GM18520 (cell line): ENCODE results near the gene FAM50A.
"Not testable (repeated sequence)": the region's sequence is repeated elsewhere in the genome, so short reads cannot be mapped to it uniquely, and the experiment has no call there.

Source experiments
- ATAC-seq: cut with Tn5 transposase; IDR thresholded peaks from one replicate; pipeline ENCODE4 v1.9.1; 2021; ENCODE audit not compliant: unreplicated experiment

Gene FAM50A

DNA sequence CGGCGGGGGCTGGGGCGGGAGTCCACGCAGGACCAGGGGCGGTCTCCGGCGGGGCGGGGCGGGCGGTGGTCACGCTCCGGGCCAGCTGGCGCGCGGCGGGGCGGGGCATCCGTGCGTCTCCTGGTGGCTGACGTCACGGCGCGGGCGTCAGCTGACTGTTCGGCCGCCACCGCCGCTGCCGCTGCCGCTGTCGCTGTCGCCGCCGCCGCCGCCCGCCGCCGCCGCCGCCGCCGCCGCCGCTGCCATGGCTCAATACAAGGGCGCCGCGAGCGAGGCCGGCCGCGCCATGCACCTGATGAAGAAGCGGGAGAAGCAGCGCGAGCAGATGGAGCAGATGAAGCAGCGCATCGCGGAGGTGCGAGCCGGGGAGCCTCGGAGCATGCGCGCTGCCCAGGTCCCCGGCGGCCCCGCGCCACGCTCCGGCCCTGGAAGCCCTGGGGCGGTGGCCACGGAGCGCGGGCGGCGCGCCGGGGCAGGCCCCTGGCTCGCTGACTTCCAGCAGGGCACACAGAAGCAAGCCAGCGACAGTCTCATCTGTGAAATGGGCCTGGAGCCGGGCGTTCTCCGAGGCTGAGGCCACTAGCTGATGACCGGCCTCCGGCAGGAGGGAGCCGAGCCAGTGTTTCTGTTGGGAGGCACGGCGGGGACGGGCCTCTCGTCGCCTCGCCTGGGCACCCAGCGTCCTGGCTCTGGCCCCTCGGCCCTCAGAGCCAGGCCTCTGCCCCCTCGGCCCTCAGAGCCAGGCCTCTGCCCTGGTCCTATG is at the start of gene FAM50A:
FAM50A (plus strand) TSS at position 150 of the 763 bp plus-strand sequence; CDS start at position 245, 95 bp downstream.
- ATAC-seq, result peak; percentile 76

DNA sequence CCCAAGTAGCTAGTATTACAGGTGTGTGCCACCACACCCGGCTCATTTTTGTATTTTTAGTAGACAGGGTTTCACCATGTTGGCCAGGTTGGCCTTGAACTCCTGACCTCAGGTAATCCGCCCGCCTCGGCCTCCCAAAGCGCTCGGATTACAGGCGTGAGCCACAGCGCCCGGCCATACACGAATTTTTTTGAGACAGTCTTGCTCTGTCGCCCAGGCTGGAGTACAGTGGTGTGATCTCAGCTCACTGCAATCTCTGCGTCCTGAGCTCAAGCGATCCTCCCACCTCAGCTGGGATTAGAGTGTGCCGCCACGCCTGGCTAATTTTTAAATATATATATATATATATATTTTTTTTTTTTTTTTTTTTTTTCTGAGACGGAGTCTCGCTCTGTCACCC is 47.6 kb upstream of the FAM50A start:
- not testable (repeated sequence) for ATAC-seq

DNA sequence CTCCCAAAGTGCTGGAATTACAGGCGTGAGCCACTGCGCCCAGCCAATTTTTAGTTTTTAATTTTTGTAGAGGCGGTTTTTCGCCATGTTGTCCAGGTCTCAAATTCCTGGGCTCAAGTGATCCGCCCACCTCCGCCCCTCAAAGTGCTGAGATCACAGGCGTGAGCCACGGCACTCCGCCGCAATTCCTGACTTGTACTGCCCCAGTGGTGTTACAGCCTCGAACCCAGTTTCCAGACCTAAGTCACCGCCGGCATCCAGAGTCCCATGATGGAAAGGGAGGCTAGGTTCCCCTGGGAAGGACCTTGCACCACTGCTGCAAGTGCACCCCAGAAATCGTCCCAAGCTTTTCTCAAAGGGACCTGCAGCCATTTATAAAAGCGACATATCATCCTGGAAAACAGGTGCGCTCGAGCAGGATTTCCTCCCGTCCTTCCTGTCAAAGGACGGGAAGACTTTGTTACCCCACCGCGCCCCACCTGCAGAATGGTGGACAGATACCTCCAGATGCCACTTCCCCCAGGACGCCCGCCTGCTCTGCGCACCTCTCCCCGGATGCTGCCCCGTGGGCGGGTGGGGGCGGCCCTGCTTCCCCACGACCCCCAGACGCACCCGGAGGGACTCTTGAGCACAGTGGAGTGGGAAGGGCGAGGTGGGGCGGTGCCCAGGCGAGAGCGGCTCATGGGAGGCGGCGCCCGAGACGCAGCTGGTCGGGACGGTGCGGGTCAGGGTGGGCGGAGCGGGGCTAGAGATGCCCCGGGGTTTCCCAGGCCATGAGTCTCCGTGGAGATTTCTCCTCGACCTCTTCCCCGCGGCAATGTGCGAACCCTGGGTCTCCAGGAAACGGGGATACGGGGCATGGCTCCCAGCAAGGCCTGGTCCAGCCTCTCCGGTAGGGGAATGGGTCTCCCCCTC is 46.7 kb upstream of the FAM50A start:
- ATAC-seq, result peak; percentile 29

DNA sequence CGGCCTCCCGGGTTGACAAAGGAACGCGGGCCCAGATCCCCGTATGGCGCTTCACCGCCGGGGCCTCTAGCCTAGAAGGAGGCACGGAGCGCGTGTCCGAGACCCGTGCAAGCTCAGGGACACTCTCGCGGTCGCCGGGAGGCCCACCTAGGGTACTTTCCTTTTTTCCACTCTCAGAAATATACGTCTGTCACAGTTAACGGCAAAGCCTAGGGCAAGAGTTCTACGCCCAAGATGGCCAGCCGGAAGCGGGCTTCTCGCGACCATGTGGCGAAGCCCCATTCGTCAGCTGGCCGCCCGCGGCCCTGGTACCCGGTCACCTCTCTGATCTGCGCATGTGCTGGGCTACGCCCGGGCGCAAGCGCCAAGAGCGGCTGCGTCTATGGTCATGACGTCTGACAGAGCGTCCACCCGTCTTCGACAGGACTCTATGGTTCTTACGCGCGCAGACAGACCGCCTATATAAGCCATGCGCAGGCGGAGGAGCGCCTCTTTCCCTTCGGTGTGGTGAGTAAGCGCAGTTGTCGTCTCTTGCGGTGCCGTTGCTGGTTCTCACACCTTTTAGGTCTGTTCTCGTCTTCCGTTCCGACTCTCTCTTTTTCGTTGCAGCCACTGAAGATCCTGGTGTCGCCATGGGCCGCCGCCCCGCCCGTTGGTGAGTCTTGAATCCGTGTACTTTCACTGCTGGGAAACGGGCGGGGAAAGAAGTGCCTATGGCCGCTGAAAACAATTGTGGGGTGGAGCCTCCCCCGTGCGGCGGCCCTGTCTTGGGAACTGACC is 45.9 kb upstream of the FAM50A start, which contains the start of gene RPL10:
RPL10 (plus strand) TSS at position 490 of the 780 bp plus-strand sequence; CDS start at position 633, 143 bp downstream.
- peak; percentile 79 for ATAC-seq

DNA sequence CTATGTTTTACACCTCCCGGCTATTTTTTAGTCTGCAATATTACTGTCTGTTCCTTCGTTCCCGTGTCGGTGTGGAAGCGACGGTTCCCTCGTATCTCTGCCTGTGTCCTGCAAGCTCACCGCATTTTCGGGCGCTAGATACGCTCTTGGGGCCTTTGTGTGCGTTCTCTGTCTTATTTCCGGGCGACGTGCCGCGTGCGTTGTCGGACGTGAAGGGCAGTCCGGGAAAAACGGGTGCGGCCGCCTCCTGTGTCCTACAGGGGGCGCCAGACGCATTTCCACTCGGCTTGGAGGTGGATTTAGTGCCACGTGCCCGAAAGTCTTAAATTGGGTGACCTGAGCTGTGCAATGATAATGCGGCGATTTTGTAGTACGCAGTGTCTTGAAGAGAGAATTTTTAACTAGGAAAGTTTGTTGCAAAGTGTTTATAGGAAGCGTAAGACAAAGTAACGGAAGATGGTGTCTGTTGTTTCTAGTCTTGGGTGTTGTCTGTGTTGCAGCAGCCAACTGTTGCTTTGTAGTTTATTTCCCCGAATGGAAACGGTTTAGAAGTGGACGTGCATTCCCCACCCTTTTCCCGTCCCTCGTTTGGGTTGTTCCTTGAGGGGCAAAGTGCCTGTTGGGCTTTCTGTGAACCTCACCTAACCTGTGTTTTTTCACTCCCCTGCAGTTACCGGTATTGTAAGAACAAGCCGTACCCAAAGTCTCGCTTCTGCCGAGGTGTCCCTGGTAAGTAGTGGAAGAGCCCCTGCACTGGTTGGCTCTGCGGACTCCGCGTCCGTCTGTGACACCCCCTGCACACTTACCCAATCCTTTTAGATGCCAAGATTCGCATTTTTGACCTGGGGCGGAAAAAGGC is 45.0 kb upstream of the FAM50A start:
- ATAC-seq, result no peak

GRCh38 chrX:154399527-154400368 is 44.2 kb upstream of the FAM50A start:
- ATAC-seq, result no peak

GRCh38 chrX:154400369-154400817 is 43.5 kb upstream of the FAM50A start:
- ATAC-seq, result not testable (repeated sequence)

- ATAC-seq, result no peak
Measured at GRCh38 chrX:154401045-154401799, 42.7 kb upstream of the FAM50A start.

DNA sequence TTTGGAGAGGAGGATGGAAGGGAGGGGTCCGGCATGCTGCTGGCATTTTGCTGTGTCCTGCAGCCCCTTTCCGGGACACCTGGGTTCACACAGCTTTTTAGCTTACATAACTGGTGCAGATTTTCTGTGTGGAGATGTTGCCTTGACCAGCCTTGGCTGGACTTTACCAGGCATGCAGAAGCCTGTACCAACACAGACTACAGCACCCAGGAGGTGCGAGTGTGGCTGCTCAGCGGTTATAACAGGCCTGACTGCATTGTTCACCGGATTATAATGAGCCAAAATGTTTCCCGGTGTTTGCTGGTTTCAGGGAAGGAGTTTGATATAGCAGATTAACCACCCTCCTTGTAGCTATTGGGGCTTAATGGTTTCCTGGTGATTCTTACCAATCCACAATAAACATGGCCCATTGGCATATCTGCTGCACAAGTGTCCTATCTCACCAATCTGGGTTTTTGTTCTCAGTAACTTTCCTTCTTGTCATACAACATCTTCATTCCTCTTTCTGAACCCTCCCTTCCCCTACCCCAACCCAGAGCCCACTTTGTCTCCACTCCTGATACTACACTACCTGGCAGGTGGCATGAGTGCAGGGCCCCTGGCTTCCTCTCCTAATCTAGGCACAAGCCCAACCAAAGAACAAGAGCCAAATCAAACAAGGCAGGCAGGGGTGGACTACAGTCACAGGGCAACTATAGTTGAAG is 41.9 kb upstream of the FAM50A start:
- no peak for ATAC-seq

GRCh38 chrX:154402622-154403127 is 41.3 kb upstream of the FAM50A start:
- ATAC-seq, result no peak

GRCh38 chrX:154403192-154403591 is 40.7 kb upstream of the FAM50A start:
- no peak for ATAC-seq

- ATAC-seq, result no peak
Measured at GRCh38 chrX:154403858-154404257, 40.1 kb upstream of the FAM50A start.

GRCh38 chrX:154404625-154405192 is 39.2 kb upstream of the FAM50A start:
- no peak for ATAC-seq

- no peak for ATAC-seq
Measured at GRCh38 chrX:154408659-154409221, 35.2 kb upstream of the FAM50A start.

GRCh38 chrX:154409222-154409871 is 34.6 kb upstream of the FAM50A start, which contains the start of gene DNASE1L1:
TSS of gene DNASE1L1 (minus strand) at chrX:154409254. CDS start at chrX:154405568, 3,686 bp downstream.
- ATAC-seq, result no peak

DNA sequence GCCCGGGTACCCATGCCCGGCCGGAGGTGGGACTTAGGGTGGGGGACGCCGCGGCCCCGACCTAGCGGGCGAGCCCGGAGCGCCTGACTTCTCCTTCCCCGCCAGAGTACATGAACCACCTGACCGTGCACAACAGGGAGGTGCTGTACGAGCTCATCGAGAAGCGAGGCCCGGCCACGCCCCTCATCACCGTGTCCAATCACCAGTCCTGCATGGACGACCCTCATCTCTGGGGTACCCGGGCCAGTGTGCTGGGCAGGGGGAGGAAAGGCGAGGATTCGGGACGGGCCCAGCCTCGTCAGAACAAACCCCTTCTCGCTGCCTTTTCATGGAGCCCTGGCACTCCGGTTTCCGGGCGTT is 32.0 kb upstream of the FAM50A start:
- peak; percentile 35 for ATAC-seq
